HL-60/S4 treated with retinoic acid at 250 ng/mL for 4 days and 3 days (cell line): ENCODE data around the gene NOL3.
"Not testable (repeated sequence)": the region's sequence is repeated elsewhere in the genome, so short reads cannot be mapped to it uniquely, and the experiment has no call there.

ENCODE experiments used
- in situ Hi-C: fragments of 300-500 bp; cut with MboI; formaldehyde crosslinking; loops from 2 replicates; pipeline ENCODE4 v1.7.0; 2022; ENCODE audit warnings: low sequenced_read_pairs

Gene NOL3

DNA sequence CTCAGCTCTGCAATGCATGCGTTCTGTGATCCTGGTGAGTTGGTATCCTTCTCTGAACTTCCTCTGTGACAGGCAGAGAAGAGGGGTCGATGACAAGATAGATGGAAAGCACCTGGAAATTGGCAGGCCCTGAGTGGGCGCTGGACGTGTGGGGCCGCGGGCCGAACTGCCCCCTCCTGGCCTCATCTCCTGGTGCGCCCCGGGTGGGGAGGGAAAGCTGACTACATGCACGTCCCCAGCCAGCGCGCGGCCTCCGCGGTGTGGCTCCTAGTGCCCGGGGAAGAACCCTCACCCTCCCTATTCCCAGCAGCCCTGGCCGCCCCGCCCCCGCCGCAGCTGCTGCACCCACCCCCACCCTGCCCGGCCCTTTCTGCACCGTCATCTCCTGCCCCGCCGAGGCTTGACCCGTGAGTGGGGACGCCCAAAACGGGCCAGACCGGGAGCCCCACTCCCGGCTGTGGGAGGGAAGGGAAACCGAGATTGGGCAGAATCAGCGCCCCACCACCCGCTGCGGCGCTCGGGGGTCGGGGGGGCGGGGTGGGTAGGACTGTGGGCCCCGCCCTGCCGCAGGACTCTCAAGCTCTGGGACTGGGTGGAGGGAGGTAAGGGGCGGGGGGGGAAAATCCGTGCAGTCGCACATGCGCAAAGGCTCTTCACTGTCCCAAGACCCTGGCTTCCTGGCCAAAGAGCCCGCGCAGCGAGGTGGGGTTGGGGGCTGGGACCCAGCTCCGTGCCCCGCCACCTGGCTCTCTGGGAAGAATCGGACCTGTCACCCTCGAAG is at the start of gene NOL3:
Gene NOL3, plus strand, starts transcription at position 371 of the 781 bp plus-strand sequence.
- in situ Hi-C loops: loop anchor here (25.0 kb wide), 1 partner anchor 208 kb away; the partner anchor contains the start of gene CES3

DNA sequence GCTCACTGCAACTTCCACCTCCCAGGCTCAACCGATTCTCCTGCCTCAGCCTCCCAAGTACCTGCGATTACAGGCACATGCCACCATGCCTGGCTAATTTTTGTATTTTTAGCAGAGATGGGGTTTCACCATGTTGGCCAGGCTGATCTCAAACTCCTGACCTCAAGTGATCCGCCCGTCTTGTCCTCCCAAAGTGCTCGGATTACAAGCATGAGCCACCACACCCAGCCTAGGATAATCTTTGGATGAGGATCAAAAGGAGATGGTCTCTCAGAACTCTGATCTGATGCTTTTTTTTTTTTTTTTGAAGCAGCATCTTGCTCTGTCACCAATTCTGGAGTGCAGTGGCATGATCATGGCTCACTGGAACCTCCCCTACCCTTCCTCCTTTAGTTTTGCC is 47.5 kb upstream of the NOL3 start:
- in situ Hi-C loops: not testable (repeated sequence)

DNA sequence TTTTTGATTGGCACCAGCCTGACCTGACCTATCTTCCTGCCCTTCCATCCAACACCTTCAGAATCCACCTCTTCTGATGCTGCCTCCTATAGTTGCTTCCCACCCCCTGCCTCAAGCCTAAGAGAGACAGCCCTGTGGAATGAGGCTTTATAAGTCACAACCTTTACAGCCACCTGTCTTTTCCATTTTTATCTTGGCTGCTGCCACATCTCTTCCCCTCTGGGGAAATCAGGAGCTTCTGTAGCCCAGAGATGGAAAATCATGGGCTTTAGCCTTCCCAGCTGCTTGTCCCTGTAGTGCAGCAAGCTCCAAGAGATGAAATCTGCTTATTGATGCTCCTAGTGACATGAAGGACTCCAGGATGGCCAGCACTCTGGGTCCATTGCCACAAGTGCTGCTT is 41.9 kb upstream of the NOL3 start:
- in situ Hi-C loops: no loop called here

DNA sequence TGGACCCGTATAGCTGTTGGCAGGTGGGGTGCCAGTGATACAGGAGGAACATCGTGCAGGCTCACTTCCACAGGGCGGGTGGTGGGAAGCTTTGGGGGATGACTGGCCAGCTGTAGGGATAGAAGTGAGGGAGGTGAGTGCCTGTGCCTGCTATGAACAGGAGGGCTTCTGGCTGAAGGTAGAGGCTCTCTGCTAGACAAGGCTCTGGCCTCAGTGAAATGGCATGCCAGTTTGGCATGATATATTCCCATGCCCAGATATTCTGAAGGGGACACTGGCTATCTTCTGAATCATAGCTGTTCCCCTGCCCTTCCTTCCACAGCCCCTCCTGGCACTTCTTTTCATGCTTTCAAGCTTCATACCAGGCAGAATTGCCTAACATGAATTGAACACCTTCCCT is 41.5 kb upstream of the NOL3 start:
- in situ Hi-C loops: no loop called here

DNA sequence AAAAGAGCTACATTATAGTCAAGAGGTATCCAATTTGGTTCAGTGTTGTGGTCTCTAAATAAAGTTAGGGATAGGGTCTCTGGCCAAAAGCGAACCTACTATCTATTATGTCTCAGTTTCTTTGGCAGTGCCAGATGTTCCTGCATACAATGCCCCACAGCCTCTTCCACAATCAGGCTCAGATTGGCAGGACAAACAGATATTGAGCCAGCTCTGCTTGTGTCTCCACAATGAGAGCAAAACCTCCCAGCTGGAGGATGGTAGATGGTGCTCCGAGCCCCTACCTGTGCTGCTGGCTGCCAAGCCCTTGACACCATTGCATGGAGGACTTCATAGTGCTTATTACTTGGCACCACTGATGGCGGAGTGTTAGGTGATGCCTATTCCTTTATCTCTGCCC is 40.9 kb upstream of the NOL3 start:
- in situ Hi-C loops: no loop called here

DNA sequence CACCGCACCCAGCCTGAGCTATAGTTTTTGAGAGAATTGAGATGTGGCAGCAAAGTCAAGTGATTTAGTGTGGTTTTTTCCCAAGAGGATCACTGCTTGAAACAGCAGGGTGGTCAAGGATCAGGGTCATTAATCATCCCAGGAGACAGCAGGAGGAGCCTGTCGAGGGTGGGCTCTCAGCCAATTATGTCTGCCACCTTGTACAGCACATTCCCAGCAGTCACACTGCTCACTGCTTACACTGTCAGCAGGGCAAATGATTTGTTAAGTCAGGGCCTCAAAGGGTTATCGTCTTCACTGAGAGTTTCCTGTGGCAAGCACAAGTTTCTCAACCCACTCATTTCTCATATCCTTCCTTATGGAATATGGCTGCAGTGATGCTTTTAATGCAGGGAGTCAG is 32.7 kb upstream of the NOL3 start:
- in situ Hi-C loops: no loop called here

DNA sequence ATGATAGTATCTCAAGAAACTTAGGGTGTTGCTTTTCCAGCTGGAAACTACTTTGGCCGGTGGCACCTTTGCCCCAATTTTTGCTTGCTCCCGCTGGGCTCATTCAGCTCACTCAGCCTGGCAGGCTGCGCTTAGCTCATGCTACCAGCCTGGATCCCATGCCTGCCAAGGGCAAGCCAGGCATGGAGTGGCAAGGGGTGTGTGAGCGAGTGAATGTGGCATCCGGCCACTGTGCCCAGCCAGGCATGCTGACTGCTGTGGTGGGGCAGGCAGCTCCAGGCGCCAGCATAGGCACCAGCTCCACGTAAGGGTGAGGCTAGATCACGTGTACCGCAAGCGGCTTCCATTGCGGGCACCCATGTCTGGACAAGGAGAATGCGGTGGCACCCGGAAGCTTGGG is 28.9 kb upstream of the NOL3 start:
- in situ Hi-C loops: no loop called here

DNA sequence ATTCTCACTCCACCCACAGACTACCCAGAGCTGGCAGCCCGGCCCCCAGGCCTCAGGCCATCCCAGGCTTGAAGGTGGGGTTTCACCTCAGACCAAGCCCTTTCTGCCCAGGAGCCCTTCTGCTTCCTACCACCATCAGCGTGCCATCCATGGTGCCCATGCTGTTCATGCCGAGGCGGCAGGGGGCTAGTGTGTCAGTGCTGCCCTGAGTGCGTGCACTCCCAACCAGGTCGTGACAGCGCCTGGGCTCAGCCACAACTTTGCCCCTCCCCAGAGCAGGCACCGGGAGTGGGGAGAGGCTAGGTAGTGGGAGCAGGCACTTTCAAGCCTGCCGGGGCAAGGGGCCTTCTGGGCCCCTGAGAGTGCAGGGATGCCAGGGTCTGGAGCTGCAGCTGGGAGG is 28.0 kb upstream of the NOL3 start:
- in situ Hi-C loops: no loop called here

DNA sequence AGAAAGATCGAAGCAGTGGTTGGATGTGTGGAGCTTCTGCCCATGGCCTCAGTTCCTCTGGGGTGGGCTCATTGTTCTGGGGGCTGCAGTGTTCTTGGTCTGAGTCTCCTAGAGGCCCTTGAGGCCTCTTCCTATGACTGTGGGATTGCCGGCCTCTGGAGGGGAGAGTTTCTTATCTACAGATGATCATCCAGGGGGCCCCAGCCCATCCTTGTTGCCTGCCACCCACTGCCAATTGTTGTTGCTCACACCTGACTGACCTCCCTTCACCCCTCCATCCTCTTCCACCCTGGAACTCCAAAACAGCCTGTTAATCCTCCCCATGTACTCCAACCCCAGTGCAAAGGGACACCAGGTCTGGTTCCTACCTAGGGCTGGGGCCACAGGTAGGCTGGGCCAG is 25.4 kb upstream of the NOL3 start:
- in situ Hi-C loops: no loop called here

DNA sequence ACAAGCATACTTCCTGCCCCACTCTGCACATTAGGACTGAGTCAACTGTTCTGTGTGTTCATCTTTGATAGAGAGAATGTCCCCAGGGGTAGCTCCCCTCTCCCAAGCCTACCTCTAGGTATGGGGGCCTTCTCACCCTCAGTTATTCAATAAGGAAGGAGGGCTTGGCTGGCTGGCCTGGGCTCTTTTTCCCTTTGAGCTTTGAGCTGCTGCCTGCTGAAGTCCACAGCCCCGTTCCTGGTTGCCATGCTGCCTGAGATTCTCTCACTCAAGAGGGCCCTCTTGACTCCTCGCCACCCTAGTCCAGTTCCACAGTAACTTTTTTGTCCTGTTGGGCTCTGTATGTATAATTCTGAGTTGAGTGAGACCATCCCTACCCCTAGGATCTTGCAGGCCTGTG is 24.6 kb upstream of the NOL3 start:
- in situ Hi-C loops: no loop called here

DNA sequence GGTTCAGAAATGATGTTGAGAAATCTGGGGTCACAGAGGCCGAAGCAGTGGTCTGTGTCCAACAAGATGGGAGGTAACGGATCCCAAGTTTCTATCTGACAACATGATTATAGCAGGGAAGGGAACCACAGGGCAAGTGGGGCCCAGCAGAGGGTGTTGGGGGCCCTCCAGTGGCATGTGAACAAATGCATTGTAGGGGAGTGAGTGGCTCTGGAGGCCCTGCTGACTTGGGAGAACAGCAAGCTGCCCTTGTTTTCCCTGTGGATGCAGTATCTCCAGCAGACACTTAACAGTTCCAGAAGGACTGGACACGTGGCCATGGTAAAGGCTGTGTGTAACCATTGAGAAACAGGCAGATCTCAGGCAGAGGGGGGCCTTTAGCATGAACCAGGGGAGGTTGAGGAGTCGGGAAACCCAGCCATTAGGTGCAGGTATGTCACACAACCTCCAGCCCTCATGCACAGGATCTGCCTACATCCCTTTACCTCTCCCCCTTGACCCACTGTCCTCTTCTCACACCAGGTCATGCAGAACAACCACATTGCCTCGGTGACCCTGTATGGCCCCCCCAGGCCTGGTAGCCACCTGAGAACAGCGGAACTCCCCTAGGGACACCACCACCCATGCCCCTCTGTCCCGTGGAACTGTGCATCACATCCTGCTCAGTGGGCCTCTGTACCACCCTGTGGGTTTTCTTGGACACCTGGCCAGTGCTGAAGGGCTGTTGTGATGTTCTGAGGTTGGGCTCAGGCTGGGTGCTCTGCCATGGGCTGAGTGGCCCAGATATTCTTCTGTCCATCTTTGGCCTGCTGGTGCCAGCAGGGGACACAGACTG is 23.6 kb upstream of the NOL3 start:
- in situ Hi-C loops: no loop called here

DNA sequence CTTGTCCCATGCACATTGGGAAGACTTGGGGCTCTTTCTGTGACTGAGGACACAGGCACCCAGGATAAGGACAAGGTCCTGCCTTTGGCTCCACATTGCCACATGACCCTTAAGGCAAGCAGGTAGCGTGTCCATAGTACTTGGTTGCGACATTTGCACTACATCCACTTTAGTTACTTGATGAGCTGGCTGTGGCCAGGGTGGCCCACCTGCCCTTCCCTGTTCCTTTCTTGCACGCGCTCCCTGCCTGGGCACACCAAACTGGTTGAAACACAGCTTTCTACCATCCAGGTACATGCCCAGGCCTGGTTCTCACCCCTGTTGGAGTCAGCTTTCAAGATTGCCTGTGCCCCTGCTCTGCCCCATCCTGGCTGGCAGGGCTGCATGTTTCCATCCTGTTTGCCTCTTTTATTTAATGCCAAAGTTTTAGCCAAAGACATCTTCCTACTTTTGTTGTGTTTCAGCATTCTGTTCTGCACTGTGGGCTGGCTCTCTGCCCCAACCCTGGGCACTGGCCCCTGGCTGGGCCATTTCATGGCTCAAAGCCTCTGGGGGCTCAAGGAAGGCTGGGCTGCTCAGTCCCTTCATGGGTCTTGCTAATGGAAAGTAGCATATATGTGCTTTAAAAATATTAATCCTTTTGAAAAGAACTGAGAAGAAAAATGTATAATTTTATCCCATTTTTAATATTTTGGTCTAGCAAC is 22.7 kb upstream of the NOL3 start:
- in situ Hi-C loops: no loop called here

DNA sequence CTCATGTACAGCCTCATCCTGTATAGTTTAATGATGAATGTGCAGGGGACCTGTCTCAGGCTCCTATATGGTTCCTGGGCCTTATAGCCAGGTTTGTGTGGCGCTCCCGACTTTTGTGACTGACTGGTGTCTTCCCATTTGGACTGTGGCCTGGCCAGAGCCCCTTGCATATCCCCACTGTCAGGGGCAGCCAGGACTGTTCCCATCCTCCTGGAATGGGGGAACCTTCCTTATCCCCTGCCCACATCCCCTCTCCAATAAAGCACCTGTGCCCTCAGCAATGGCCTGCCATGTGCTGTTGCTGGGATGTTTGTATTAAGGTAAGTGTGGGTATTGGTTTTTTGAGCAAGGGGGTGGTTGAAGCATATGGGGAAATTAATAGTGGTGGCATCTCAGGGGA is 22.1 kb upstream of the NOL3 start:
- in situ Hi-C loops: no loop called here

DNA sequence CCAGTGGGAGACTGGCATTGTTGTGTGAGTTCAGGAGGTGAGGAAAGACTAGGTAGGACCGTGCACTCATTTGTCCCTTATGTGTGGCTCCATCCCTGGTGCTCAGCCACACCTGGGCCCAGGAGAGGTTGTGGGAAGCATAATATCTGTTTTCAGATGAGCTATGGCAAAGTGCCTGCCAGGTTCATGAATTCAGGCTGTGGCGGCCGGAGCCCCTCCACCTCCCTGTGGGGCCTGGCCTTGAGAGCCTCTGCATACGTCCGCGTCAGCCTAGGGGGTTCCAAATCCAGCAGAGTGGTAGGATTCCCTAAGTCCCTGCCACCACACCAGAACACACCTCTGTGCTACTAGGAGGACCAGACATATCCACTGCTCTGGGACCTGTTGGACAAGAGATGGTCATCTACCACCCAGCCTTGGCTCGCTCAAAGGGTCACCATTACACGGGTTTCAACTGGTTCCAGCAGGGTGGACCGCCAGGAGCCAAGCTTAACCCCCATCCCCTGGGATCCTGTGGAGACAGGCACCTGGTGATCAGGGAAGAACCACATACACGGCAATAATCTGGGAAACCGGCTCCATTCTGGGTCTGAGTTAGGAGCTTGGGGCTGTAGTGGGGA is 21.6 kb upstream of the NOL3 start:
- in situ Hi-C loops: no loop called here

DNA sequence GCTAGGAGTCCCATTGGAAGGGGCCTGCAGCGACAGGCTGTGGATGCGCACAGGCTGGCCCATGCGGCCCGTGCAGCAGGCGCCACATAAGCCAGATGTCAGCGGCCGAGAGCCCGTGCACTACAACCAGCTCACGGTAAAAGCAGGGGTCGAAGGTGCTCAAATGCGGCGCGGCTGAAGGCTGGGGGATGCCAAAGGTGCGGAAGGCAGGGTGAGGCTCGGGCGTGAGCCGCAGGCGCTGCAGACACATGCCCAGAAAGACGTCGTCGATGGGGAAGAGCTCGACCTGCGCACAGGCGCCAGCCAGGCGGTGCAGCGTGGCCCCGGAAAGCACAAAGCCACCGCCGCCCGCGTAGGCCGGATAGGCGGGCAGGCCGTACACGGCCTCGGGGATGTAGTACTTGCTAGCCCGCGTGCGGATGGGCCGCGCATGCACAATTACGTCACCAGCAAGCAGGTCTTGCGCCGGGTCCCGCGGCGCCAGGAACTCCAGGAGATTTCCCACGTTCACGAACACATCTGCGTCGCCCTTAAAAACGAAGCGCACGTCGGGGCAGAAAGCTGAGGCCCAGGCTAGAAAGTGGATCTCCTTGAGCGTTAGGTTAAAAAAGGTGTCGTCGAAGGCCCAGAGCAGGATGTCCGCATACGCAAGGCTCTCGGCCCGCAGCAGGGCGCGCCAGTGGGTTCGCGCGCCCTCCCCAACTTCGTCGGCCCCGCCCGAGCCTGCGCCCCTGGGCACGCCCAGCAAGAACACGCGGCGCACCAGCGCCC is 20.9 kb upstream of the NOL3 start:
- in situ Hi-C loops: loop anchor here (10.0 to 25.0 kb wide), 2 partner anchors 135 to 187 kb away; partner anchors contain the start of gene CES3

DNA sequence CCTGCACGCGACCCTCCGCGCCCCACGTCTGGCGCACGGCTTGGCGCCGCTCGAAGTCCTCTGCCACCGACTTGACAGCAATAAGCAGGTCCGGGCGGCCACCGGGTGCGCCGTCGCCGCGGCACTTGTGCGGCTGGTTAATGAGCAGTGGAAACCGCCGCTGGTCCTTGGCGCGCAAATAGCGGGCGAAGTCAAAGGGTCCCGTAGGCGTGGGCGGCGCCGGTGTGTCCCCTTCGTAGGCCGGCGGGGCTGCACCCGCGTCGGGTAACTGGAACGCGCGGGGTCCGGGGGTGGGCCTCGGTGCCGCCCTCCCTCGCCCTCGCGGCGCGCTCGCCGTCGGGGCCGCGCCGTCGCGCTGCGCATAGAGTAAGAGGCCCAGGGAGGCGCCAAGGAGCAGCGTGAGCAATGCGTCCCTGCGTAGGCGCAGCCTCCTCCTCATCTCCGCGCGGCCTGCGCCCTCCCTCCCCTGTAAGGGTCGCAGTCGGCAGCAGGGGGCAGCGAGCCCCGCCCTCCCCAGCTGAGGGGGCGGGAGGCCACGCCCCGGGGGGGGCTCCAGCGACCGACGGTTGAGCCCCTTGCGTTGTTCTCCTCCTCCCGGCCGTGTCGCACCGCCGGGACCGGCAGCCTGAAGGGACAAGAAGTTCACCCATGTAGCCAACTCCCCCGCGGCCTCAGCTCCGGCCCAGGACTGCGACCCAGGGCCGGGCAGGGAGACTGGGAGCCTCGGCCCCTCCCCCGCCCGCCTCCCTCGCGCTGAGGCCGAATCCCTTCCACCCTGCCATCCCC is 20.1 kb upstream of the NOL3 start:
- in situ Hi-C loops: loop anchor here (10.0 to 25.0 kb wide), 2 partner anchors 135 to 188 kb away; partner anchors contain the start of gene CES3

DNA sequence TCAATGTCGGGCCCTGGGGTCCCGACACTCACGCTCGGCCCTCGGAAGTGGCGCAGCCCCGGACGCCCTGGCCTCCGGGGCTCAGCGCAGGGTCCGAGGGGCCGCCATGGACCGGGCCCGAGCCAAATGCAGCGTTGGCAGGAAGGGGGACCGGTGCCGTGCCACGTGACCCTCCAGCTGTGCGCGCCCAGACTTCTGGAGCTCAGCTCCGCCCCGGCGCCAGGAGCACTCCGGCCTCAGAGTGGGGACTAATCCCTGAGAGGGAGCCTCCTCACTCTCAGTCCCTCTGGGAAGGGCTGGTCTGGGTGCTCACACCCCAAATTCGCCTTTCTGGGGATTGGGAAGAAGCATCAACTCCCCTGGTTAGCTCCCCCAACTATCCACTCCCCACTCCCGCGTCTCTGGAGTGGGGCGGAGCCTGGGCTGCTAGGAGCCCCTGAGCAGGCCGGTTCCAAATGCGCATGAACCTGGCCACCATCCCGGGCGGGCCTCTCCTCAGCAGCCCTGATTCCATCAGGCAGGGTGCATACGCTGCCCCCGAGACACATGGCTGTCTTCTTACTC is 19.4 kb upstream of the NOL3 start, which contains the start of gene B3GNT9:
Gene B3GNT9, minus strand, starts transcription at position 166 of the 564 bp plus-strand sequence. CDS start 513 bp downstream, outside the sequence.
- in situ Hi-C loops: loop anchor here (10.0 to 25.0 kb wide), 2 partner anchors 136 to 189 kb away; partner anchors contain the start of gene CES3

DNA sequence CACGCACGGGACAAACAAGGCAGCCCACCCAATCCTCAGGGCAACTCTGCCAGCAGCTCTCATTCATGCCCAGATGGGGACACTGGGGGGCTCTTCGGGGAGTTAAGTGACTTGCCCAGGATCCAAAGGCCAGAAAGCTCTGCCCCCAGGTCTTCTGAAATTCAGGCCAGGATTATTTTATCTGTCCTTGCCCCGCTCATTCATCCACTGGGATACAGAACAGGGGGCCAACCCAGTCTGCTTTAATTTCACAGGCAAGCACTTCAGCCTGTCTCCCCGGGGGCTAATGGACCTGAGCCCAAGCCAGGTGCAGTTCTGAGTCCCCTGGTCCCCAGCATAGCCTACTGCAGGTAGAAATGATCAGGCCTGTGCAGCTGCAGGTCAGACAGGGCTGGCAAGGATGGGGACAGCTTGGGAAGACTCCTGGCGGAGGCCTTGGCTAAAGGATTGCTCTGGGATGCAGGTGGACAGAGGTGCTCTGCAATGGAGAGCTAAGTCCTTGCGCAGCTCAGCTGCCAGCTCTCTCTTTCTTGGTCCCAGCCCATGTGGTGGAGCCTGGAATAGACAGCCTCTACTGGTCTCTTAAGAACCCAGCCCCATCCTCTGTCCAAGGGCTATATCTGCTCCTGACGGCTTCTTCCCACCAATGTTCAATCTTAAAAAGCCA is 18.8 kb upstream of the NOL3 start:
- in situ Hi-C loops: loop anchor here (10.0 to 25.0 kb wide), 2 partner anchors 137 to 189 kb away; partner anchors contain the start of gene CES3
